Glomerular visceral epithelial cell (primary cell): ENCODE measurements around the gene SYNDIG1L.
"Not testable (repeated sequence)": the region's sequence is repeated elsewhere in the genome, so short reads cannot be mapped to it uniquely, and the experiment has no call there.

ENCODE experiments used
- DNase-seq: peaks from one replicate; pipeline ENCODE4 v3.0.0-alpha.2; 2016; ENCODE audit errors: extremely low spot score

The SYNDIG1L gene

DNA sequence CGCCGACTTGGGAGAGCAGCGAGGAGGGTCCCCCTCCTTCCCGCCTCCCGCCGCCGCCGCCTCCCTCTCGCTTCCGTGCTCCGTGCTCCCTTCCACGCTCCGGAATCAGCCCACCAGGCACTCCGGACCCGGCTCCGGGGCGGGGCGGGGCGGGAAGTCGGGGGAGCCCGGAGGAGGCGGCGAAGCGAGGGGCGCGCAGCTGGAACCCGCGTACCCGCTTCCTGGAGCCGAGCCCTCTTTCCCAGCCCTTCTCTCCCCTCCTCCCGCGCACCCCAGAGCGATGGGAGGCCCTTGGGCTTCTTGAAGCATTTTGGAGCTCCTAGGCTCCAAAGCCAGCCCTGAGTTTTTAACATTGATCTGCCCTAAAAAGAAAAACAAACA lies at the start of gene SYNDIG1L:
Gene SYNDIG1L (minus strand): TSS at position 9 of the 381 bp plus-strand sequence. CDS start 16,466 bp downstream, outside the sequence.
- no peak for DNase-seq

- DNase-seq = peak; percentile 52
These were observed 49.7 kb upstream of the SYNDIG1L start for GRCh38 chr14:74475678-74476077.

- DNase-seq = no peak
These were observed 48.4 kb upstream of the SYNDIG1L start for GRCh38 chr14:74474376-74474775.

GRCh38 chr14:74472601-74473000 lies 46.6 kb upstream of the SYNDIG1L start:
- DNase-seq = no peak

DNA sequence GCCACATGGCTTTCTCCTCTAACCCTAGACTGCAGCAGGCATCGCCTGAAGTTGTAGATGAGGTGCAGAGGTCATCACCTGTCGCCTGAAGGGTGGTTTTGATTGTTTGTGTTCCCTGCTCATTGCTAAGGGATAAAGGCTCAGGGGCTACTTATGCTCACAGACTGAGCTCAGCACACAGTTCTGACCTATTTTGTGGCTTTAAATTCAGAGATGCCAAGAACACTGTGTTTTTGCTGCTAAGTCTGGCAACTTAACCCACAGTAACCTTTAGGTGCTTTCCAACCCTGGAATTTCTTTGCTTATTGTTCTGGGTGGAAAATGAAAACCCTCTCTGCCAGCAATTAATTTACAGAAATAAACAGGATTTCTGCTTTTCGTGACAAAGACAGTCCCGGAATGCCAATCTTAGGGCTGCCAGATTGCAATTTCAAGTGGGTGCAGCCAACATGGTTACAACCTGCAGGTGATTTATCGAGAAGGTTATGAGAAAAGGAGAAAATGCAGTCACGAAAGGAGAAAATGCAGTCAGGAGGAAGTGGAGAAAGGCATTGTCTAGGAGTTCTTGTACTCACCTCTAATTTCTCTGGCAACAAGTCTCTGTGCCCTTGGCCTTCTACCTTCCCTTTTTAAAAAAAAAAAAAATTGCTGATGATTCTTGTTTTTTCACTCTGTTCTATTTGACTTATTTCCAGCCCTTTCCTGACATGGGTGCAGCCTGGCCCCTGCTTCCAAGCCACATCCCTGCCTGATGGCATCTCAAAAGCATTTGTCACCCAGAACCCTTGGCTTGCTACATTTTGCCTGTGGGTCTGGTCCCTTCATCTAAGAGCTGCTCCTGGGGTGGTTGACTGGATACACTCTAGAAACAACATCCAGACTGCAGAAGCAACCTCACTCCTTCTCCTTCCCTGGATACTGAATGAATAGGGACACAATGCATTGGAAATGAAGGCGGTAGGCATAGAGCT lies 43.8 kb upstream of the SYNDIG1L start:
- no peak for DNase-seq

DNA sequence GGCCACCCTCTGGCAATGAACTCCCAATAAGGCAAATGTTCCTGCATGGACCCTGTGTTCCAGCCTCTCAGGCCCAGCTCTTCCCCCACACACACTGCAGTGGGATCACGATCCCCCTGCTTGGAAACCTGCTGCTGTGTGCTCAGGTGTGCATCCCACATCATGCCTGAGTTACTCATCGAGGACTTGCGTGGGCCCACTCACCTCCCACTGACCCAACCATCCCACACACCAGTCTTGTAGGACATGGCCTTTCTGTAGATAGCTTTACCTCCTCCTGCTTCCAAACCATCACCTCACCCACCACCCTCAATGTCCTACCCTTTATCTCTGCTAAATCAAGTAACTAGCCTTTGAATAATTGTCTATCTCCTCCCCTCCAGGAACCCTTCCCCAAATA lies 42.5 kb upstream of the SYNDIG1L start:
- no peak for DNase-seq

GRCh38 chr14:74465335-74465734 lies 39.3 kb upstream of the SYNDIG1L start:
- no peak for DNase-seq

- no peak for DNase-seq
These were observed 38.8 kb upstream of the SYNDIG1L start for GRCh38 chr14:74464785-74465184.

GRCh38 chr14:74463697-74464096 lies 37.7 kb upstream of the SYNDIG1L start:
- DNase-seq = no peak

DNA sequence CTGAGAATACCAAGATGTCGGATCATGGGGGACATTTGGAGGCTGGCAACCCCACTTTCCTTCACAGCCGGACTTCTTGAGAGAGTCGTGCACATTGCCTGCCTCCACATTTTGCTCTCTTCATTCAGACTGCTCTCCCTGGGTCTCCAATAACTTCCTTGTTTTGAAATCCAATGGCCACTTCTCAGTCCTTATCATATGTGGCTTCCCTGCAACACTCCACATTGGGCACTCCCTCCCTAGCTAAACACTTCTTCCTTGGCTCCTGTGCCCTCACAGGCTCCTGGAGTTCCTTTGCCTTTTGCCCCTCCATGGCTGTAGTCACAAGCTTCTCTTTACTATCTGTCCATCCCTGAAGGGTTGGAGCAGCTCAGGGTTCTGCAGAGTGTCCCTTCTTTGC lies 37.0 kb upstream of the SYNDIG1L start:
- DNase-seq = no peak

- DNase-seq = no peak
These were observed 34.0 kb upstream of the SYNDIG1L start for GRCh38 chr14:74459976-74460375.

GRCh38 chr14:74459289-74459946 lies 33.4 kb upstream of the SYNDIG1L start:
- DNase-seq = peak; percentile 63

- no peak for DNase-seq
These were observed 31.5 kb upstream of the SYNDIG1L start for GRCh38 chr14:74457565-74457895.

DNA sequence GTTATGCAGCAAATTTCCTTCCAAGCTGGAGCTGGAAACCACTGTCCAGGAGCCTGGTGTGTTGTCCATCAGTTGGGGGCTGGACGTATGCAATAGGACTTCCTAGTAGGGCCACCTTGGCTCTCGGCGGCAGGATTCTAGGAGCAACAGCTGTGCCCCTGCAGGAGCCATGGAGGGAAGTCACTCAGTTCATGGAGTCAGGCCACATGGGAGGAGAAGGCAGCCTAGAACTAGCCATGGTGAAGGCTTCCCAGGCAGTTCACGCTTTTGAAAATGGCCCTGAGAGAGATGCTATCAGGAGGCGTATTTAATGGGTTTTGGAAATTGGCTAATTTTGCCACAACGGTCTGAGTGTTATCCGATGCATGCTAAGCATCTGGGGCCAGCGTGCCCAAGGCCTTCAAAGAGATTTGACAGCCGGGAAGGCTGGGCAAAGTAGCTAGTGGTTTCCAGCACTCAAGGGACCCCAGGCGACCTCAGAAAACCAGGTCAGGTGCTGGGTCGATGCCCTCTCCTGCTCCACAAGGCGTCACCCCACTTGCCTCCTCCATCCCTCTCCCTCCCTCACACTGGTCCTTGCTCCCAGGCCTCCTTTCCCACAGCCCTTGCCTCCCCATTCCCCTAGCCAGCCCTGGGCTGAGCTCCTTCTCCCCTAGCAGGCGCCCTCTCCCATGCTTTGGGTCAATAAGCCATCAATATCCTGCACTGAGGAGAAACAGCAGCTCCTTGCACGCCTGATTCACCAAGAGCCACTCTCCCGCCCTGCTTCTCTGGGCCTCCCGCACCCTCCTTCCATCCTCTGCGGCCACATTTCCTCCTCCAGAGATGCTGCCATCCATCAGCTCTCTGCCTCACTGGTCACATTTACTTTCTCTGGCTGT lies 30.9 kb upstream of the SYNDIG1L start:
- DNase-seq = no peak

DNA sequence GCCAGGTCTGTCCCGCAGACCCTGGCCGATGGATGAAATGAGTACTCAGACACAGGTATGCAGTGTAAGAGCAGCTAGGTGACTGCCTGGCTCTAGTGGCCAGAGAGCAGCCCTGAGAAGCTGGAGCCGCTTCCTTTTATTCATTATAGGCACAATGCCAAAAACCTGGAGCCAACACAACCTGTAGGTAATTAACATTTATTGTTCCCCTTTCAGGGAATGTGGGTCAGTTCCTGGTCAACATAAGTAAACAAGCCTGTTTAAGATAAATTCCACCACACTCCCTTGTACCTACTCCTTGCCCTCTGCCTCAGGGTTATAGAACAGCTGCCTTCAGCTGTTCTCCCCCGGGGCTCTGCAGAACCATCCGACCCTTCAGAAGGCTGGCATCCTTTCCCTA lies 28.4 kb upstream of the SYNDIG1L start:
- not testable (repeated sequence) for DNase-seq

GRCh38 chr14:74444866-74445265 lies 18.9 kb upstream of the SYNDIG1L start:
- DNase-seq = no peak

GRCh38 chr14:74442757-74443156 lies 16.7 kb upstream of the SYNDIG1L start:
- DNase-seq = no peak

DNA sequence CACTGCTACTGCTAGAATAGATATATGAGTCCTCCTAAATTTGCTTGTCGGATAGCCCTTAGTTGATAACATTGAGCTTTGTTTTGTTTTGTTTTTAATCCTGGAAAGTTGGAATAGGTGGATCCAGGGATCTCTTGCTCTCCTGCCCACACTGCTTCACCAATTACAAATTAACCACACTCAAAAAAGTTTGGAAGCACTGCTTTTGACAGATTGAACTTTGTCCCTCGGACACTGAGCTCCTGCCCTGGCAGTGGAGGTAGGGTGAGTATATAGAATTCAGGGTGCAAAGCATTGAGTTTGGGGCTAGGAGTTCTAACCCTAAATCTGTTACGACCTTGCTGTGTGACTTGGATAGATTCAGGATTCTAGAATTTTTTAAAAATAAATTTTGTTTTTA lies 15.1 kb upstream of the SYNDIG1L start:
- no peak for DNase-seq

- no peak for DNase-seq
These were observed 12.4 kb upstream of the SYNDIG1L start for GRCh38 chr14:74438351-74438915.

- DNase-seq = no peak
These were observed 11.6 kb upstream of the SYNDIG1L start for GRCh38 chr14:74437496-74438053.

DNA sequence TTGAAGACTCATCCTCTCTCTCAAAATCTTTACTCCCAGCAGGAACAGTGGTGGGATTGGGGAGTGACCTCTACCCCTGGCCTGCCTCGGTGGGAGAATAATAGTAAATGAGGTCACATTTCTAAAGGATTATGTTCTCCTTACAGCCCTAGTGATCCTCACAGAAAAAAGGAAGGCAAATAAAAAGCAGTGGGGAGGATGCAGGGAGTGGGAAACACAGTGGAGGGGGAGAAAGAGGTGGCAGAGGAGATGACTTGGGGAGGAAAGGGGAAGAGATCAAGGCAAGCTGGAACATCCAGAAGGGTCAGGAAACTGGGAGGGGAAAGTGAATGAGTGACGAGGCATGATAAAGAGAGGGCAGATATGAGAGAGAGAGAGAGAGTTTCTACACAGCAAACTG lies 8.3 kb upstream of the SYNDIG1L start:
- DNase-seq = no peak
